22Rv1 (cell line): Measurements from ENCODE around the gene TUT1.
"Not testable (repeated sequence)": the region's sequence is repeated elsewhere in the genome, so short reads cannot be mapped to it uniquely, and the experiment has no call there.

Experiments
- H3K27ac ChIP-seq: fragments of 450-650 bp; 2 replicates; pipeline ENCODE4 v1.5.1; 2017
- ZFX ChIP-seq: fragments of 450-650 bp; IDR thresholded peaks from 2 replicates; pipeline ENCODE4 v1.6.1; 2017; ENCODE audit warnings: antibody characterized with exemption, borderline replicate concordance
- TF ChIP-seq, protein P1 (sequence below): fragments of 450-650 bp; IDR thresholded peaks from 2 replicates; pipeline ENCODE4 v1.5.1; 2017; ENCODE audit warnings: mild to moderate bottlenecking

The TUT1 gene

DNA sequence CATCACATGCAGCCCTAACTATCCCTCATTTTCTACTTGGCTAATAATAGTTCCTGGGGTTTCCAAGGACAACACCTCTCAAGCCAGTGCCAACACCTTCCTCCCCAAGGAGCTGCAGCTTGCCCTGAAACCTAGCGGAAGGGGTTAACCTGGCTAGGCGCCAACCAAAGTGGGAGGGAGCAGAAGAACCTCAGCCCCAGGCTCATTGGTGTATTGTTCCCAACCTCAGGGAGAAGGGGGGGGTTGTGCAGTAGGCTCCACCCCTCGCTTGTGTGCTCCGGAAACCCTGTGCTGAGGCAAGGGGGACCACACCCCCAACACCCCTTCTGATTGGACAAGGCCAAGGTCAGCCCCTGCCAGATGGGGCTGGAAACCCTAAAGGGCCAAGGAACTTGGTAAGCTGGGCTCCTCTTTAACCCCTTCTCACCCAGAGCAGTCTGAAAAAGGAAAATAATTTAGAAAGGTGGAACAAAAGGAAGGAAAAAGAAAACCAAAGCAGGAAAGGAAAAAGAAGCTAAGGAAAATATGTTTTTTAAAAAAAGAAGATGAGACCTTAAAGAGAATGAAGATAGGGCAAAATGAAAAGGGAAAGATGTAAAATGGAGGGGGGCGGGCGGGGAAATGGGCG, 7.9 kb upstream of the TUT1 start:
- H3K27ac ChIP-seq = peak overlapping the region; percentile 96
- TF ChIP-seq, protein P1, sequence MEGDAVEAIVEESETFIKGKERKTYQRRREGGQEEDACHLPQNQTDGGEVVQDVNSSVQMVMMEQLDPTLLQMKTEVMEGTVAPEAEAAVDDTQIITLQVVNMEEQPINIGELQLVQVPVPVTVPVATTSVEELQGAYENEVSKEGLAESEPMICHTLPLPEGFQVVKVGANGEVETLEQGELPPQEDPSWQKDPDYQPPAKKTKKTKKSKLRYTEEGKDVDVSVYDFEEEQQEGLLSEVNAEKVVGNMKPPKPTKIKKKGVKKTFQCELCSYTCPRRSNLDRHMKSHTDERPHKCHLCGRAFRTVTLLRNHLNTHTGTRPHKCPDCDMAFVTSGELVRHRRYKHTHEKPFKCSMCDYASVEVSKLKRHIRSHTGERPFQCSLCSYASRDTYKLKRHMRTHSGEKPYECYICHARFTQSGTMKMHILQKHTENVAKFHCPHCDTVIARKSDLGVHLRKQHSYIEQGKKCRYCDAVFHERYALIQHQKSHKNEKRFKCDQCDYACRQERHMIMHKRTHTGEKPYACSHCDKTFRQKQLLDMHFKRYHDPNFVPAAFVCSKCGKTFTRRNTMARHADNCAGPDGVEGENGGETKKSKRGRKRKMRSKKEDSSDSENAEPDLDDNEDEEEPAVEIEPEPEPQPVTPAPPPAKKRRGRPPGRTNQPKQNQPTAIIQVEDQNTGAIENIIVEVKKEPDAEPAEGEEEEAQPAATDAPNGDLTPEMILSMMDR = no peak
- no peak for TF ChIP-seq ZFX

DNA sequence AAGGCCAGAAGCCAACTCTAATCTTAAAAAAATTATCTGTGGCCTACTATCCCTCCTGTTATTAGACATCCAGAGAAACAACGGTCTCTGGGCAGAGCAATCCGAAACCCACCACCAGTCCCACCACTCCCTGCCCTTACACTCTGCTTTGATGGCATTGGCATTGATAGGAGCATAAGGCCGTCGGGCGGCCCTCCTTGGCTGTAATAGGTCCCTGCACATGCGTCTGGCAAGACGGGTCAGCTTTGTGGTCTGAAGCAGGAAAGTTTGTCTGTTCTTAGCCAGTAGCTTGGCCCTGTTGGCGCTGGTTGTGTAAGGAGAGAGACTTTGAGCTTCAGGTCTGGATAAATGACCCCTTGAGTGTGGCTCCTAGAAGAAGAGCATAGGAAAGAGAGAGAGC, 3.8 kb upstream of the TUT1 start:
- TF ChIP-seq, protein P1 = no peak
- TF ChIP-seq ZFX = no peak
- 0 out of 2 replicates have a peak overlapping the region, but pooled peaks have one; percentile 20 for H3K27ac ChIP-seq

DNA sequence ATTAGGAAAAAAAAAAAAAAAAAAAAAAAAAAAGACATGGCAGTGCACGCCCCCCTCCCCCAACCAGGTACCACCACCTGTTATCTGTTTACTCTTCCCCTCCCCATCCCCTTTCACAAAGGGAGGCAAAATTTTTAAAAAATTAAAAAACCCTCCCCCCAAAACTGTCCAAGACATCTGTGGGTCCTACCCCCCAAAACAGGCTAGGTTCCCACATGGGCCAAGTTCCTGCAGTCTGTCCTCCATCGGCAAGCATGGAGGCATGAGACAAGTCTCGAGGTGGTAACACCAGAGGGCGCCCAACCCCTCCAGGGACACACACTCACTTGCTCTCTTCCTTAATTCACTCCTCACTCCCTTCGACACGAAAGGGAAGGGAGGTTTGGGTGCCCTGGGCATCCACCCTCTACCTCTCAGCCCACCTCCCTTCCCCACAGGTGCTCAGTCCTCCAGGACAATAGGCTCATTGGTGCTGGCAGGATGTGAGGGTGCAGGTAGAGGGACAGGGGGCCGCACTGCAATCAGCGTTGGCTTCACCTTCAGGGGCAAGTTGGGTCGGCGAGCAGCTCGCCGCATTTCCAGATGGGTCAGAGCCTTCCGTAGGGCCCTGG, 2.2 kb upstream of the TUT1 start:
- H3K27ac ChIP-seq = peak overlapping the region; percentile 93
- TF ChIP-seq, protein P1 = peak; percentile 83
- TF ChIP-seq ZFX = no peak

DNA sequence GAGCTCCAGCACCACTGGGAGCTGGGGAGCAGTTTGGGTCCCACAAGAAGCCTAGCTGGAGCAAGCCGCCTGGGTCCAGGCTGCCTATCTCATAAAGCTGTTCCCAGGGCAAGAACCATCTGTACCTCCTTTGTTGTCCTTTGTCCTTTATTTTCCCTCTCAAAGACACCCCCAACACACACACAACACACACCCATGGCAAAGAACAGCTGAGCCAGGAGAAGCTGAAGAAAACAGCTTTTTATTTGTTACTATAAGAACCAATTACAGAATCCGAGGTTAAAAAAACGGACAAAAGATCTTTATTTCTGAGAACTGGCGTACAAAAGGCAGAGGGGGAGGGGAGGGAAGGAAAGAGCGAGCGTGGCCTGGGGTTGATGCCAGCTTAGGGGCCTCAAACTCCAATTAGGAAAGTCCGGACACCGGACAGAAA, 1.7 kb upstream of the TUT1 start:
- H3K27ac ChIP-seq = peak overlapping the region; percentile 93
- TF ChIP-seq ZFX = no peak
- TF ChIP-seq, protein P1 = no peak

DNA sequence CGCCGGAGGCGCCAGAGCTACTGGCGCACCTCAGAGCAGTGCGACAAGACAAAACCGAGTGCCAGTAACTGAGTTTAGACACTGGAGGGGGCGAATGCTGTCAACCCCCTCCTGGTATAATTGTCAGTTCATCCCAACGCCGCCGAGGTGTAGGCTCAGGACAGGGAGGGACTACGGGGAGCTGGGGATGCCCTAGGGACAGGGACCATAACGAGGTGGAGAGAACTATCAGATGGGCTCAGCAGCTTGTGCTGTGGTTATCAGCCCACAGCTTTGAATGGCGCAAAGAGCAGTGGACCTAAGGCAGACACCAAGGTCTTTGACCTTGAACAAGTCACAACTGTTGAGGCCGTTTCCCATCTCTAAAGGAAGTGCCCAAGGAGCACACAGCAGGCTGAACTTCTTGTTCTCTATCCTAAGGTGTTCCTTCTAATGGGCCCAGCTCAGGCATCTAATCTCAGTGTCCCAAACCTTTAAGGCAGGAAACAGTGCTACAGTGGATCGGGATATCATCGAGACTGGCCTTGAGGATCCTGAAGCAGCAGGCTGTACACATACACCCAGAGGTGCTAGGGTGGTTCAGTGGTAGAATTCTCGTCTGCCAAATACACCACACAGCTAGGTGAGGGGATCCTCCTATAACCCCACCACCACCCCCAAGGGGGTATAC, 958 bp upstream of the TUT1 start:
- TF ChIP-seq, protein P1 = 0 out of 2 replicates have a peak, but pooled peaks have one; percentile 7
- no peak for TF ChIP-seq ZFX
- peak overlapping the region; percentile 93 for H3K27ac ChIP-seq

DNA sequence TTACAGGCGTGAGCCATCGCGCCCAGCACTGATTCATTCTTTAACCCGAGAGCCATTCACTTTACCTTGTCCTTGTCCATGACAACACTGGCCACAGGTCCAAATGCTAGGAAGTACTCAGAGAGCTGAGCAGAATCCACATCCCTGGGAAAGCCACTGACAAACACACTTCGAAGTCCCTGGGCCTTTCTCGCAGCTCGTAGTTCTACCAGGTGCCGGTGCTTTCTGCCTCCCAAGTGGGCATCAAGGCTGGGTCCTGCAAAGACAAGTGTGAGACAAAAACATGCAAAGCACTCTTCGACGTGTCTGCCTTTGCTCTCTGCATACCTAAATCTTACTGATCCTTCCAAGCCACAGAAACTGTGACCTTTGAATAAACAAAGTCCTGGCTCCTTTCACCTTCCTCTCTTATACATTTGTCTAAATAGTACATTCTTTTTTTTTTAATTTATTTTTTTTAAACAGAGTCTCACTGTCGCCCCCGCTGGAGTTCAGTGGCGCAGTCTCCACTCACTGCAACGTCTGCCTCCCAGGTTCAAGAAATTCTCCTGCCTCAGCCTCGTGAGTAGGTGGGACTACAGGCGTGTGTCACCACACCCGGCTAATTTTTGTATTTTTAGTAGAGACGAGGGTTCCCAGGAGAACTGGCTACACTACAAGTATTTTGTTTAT, 2.2 kb downstream of the TUT1 start:
- TF ChIP-seq, protein P1 = peak; percentile 48
- no peak for TF ChIP-seq ZFX
- H3K27ac ChIP-seq = peak overlapping the region; percentile 60; the same call in 1 of the 2 replicates

DNA sequence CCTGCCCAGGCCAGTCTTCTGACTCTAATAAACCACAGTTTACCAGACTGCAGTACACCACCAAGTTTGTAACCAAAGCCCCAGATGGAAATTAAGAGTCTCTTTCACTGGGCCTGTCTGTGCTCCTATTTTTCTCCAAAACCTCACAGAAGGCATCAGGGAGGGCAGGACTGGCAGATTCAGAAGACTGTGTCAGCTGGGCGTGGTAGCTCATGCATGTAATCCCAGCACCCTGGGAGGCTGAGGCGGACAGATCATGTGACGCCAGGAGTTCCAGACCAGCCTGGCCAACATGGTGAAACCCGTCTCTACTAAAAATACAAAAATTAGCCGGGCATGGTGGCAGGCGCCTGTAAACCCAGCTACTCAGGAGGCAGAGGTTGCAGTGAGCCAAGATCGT, 6.0 kb downstream of the TUT1 start:
- H3K27ac ChIP-seq = not testable (repeated sequence)

DNA sequence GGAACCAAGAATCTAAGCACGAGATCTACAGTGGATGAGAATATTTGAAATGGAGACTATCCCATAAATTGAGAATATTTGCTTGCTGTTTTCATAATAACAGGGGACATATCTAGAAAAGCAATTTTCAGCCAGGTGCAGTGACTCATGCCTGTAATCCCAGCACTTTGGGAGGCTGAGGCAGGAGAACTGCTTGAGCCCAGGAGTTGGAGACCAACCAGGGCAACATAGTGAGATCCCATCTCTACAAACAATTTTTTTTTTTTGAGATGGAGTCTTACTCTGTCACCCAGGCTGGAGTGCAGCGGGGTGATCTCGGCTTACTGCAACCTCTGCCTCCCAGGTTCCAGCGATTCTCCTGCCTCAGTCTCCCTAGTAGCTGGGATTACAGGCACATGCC, 9.6 kb downstream of the TUT1 start:
- H3K27ac ChIP-seq = not testable (repeated sequence)
